ENCODE results near the gene RPS6KA1. TPM values are rescaled to one million over a fixed set of nuclear protein-coding genes. Genes with fewer than 3 reads are reported as not detected.
"Not testable (repeated sequence)": the region's sequence is repeated elsewhere in the genome, so short reads cannot be mapped to it uniquely, and the experiment has no call there.

Gene RPS6KA1
- polyA plus RNA-seq (ENCODE audit: low read depth in 6 of 6): 100 to 1,000 TPM; 111 to 146 (median 126) TPM

DNA sequence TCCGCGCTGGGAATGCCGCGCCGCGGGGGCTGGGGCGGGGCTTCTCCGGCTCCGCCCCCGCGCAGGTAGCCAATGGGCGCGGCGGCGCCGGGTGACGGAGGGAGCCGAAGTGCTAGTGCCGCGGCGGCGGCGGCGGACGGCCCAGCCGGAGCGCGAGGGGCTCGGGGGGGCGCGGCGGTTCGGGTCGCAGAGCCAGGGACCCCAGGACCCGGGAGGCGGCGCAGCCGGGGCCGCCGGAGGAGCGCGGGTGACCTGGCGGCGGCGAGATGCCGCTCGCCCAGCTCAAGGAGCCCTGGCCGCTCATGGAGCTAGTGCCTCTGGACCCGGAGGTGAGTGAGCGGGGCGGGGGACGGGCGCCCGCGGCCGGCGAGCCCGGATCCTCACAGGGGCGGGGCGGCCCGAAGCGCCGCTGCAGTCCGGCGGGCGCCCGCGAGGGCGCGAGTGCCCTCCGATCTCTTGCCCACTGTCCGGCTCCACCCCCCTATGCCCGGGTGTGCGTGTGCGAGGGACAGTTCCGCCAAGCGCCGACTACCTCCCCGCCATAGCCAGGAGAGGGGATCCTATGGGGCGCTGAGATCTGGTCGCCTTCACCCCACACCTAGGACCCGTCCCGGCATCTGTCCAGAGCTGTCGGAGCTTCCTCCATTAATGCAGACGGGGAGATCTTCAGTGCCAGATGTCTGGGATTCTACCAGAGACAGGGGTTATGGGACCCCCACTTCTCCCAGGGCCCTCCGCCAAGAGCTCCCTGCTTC is at the start of gene RPS6KA1:
Gene RPS6KA1, plus strand, starts transcription at position 107 of the 755 bp plus-strand sequence. Its CDS starts 160 bp downstream, at position 267.
- H3K27me3 Mint-ChIP-seq: peaks cover 0 to 3% (median 2%) of the 10 kb centered on the region in 3 donors
- H3K9me3 Mint-ChIP-seq: no peaks in the 10 kb centered on the region
- peak within 1 kb of the TSS; percentile 89 to 98 (median 93) for H3K4me3 Mint-ChIP-seq
- ATAC-seq (ENCODE audit: low read depth in 2 of 2): peak; percentile 89 to 93
- H3K4me1 Mint-ChIP-seq: peaks cover 25 to 40% (median 29%) of the 10 kb centered on the region in 3 donors
- DNase-seq: peak; percentile 66
- H3K27ac Mint-ChIP-seq: peak within 1 kb of the TSS; percentile 67 to 99 (median 87)
- no peaks in the 10 kb centered on the region for H3K36me3 Mint-ChIP-seq

DNA sequence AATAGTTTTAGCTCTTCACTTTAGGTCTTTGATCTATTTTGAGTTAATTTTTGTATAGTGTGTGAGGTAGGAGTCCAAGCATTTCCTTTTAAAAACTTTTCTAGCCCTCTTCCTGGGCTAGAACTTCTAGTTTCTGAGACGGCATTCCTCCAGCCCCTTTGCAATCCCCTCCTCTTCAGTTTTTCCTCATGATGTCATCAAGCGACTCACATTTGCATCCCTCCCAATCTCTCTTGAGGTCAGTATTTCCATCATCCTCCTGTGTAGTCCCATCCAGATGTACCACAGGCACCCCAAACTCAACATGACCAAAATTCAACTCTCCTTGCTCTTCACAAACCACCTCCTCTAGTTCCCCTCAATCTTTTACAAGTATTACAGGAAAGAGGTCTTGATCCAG is 46.6 kb upstream of the RPS6KA1 start:
- DNase-seq (no peak), ATAC-seq (ENCODE audit: low read depth in 2 of 2) (no peak)
- H3K9me3 Mint-ChIP-seq: no peaks in the 10 kb centered on the region
- no peak overlapping the region for H3K4me3 Mint-ChIP-seq
- peaks cover 0 to 24% (median 11%) of the 10 kb centered on the region in 3 donors for H3K4me1 Mint-ChIP-seq
- no peaks in the 10 kb centered on the region for H3K27me3 Mint-ChIP-seq
- no peaks in the 10 kb centered on the region for H3K36me3 Mint-ChIP-seq
- peak overlapping the region in 4 of 6 donors; percentile 8 to 79 (median 64) for H3K27ac Mint-ChIP-seq

- Mint-ChIP-seq H3K36me3 (no peaks in the 10 kb centered on the region), H3K27ac (peak overlapping the region in 3 of 6 donors; percentile 72 to 90 (median 84)), H3K27me3 (no peaks in the 10 kb centered on the region), H3K4me1 (peaks cover 0 to 15% (median 7%) of the 10 kb centered on the region in 3 donors), H3K9me3 (no peaks in the 10 kb centered on the region), H3K4me3 (no peak overlapping the region)
- ATAC-seq (ENCODE audit: low read depth in 2 of 2): no peak
- DNase-seq: no peak
These were observed 45.6 kb upstream of the RPS6KA1 start for GRCh38 chr1:26483980-26484379.

GRCh38 chr1:26490155-26490554 is 39.4 kb upstream of the RPS6KA1 start:
- Mint-ChIP-seq H3K27me3 (no peaks in the 10 kb centered on the region), H3K4me3 (no peak overlapping the region), H3K27ac (no peak overlapping the region), H3K4me1 (peaks cover 0 to under 1% (median 0%) of the 10 kb centered on the region in 3 donors), H3K9me3 (no peaks in the 10 kb centered on the region), H3K36me3 (no peaks in the 10 kb centered on the region)
- ATAC-seq (ENCODE audit: low read depth in 2 of 2) (no peak), DNase-seq (no peak)

DNA sequence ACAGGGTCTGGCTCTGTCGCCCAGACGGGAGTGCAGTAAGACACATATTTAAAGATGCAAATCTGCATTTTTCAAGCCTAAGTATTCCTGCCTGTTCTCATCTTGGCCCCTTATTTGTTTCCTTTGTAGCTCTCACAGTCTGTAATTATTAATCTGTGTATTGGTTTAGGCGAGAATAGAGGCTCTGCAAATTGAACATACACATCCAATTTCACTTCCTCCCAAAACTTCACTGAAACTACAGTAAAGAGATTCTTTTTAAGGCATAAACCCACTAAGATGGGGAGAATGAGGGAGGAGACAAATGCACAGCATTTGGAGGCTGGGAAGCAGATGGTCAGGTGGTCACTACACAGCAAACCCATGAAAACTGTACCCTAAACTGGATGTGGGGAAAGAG is 36.3 kb upstream of the RPS6KA1 start:
- ATAC-seq (ENCODE audit: low read depth in 2 of 2) (no peak), DNase-seq (no peak)
- Mint-ChIP-seq H3K27ac (no peak overlapping the region), H3K27me3 (no peaks in the 10 kb centered on the region), H3K4me1 (peaks cover 0 to 3% (median 0%) of the 10 kb centered on the region in 3 donors), H3K4me3 (no peak overlapping the region), H3K9me3 (no peaks in the 10 kb centered on the region), H3K36me3 (no peaks in the 10 kb centered on the region)

DNA sequence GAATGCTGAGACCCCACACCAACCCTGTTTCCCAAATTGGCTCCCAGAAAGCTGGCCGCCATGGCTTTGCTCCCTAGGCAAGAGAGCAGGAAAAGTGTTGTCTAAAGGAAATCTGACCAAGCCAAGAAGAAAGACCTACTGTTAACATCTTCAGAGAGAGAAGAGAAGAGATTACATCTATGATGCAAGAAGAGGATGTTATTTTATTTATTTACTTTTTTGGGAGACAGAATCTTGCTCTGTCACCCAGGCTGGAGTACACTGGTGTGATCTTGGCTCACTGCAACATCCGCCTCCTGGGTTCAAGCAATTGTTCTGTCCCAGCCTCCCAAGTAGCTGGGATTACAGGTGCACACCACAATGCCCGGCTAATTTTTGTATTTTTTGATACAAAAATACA is 35.6 kb upstream of the RPS6KA1 start:
- no peak overlapping the region for H3K27ac Mint-ChIP-seq

GRCh38 chr1:26496861-26497260 is 32.7 kb upstream of the RPS6KA1 start:
- Mint-ChIP-seq H3K4me1 (peaks cover 7 to 11% (median 11%) of the 10 kb centered on the region in 3 donors), H3K36me3 (no peaks in the 10 kb centered on the region), H3K27me3 (no peaks in the 10 kb centered on the region), H3K4me3 (no peak overlapping the region), H3K27ac (peak overlapping the region in 1 of 6 donors; percentile 75), H3K9me3 (no peaks in the 10 kb centered on the region)
- no peak for ATAC-seq (ENCODE audit: low read depth in 2 of 2)
- no peak for DNase-seq

More for the DNA sequence above, 35.6 kb upstream of the RPS6KA1 start:
- Mint-ChIP-seq H3K9me3 (no peaks in the 10 kb centered on the region), H3K27me3 (no peaks in the 10 kb centered on the region), H3K36me3 (no peaks in the 10 kb centered on the region), H3K4me3 (no peak overlapping the region), H3K4me1 (peaks cover 2 to 4% (median 2%) of the 10 kb centered on the region in 3 donors)
- no peak for DNase-seq
- no peak for ATAC-seq (ENCODE audit: low read depth in 2 of 2)

DNA sequence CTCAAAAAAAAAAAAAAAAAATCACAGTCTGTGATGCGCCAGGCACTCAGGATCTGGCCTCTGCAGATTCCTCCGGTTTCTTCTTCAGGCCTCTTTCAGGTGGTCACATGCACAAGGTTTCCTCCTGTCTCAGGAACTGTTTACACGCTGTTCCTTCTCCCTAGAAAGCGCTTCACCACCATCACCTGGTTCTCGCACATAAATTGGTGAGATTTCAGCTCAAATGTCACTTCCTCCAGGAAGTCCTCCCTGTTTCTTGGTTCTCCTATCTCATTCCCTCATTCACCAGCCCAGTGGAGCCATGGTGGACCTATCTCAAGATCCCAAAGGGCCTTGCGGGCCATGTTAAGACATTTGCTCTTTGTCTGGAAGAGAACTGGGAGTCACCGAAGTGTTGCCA is 30.7 kb upstream of the RPS6KA1 start:
- H3K4me3 Mint-ChIP-seq: peak overlapping the region in 5 of 8 donors; percentile 6 to 53 (median 14)
- no peaks in the 10 kb centered on the region for H3K9me3 Mint-ChIP-seq
- ATAC-seq (ENCODE audit: low read depth in 2 of 2) (no peak), DNase-seq (no peak)
- no peaks in the 10 kb centered on the region for H3K36me3 Mint-ChIP-seq
- no peaks in the 10 kb centered on the region for H3K27me3 Mint-ChIP-seq
- H3K27ac Mint-ChIP-seq: peak overlapping the region in 5 of 6 donors; percentile 25 to 86 (median 54)
- peaks cover 7 to 13% (median 12%) of the 10 kb centered on the region in 3 donors for H3K4me1 Mint-ChIP-seq

GRCh38 chr1:26500488-26501175 is 28.9 kb upstream of the RPS6KA1 start:
- ATAC-seq (ENCODE audit: low read depth in 2 of 2): peak; percentile 76
- peak; percentile 92 for DNase-seq
- Mint-ChIP-seq H3K4me1 (peaks cover 7 to 13% (median 12%) of the 10 kb centered on the region in 3 donors), H3K27me3 (no peaks in the 10 kb centered on the region), H3K27ac (peak overlapping the region; percentile 94 to 99 (median 98)), H3K36me3 (no peaks in the 10 kb centered on the region), H3K4me3 (peak overlapping the region; percentile 82 to 94 (median 89)), H3K9me3 (no peaks in the 10 kb centered on the region)

GRCh38 chr1:26510711-26511110 is 18.9 kb upstream of the RPS6KA1 start:
- H3K27ac Mint-ChIP-seq; H3K27me3 Mint-ChIP-seq; DNase-seq; H3K36me3 Mint-ChIP-seq; H3K4me3 Mint-ChIP-seq; H3K9me3 Mint-ChIP-seq; ATAC-seq (ENCODE audit: low read depth in 2 of 2); H3K4me1 Mint-ChIP-seq: not testable (repeated sequence)

GRCh38 chr1:26515836-26516235 is 13.7 kb upstream of the RPS6KA1 start:
- not testable (repeated sequence) for H3K27me3 Mint-ChIP-seq; DNase-seq; ATAC-seq (ENCODE audit: low read depth in 2 of 2); H3K36me3 Mint-ChIP-seq; H3K4me1 Mint-ChIP-seq; H3K27ac Mint-ChIP-seq; H3K9me3 Mint-ChIP-seq
- peak overlapping the region in 1 of 8 donors; percentile 44 for H3K4me3 Mint-ChIP-seq

- Mint-ChIP-seq H3K9me3 (peaks cover 0 to 2% (median 0%) of the 10 kb centered on the region in 7 donors), H3K4me3 (no peak overlapping the region), H3K27me3 (peaks cover 0 to 7% (median 0%) of the 10 kb centered on the region in 3 donors), H3K27ac (peak overlapping the region in 1 of 6 donors; percentile 21), H3K36me3 (no peaks in the 10 kb centered on the region), H3K4me1 (no peaks in the 10 kb centered on the region)
- ATAC-seq (ENCODE audit: low read depth in 2 of 2) (no peak), DNase-seq (no peak)
These were observed 12.4 kb upstream of the RPS6KA1 start for GRCh38 chr1:26516987-26517765.

DNA sequence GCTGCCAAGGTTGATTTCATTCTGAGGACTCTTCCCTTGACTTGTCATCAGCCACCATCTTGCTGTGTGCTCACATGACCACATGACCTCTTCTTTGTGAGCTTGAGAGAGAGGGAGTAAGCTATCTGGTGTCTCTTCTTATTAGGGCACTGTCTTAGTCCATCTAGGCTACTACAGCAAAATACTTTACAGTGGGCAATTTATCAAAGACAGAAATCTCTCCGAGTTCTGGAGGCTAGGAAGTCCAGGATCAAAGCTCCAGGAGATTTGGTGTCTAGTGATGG is 11.9 kb upstream of the RPS6KA1 start:
- no peak overlapping the region for H3K27ac Mint-ChIP-seq
- H3K4me3 Mint-ChIP-seq: no peak overlapping the region
- DNase-seq (no peak), ATAC-seq (ENCODE audit: low read depth in 2 of 2) (no peak)
- H3K36me3 Mint-ChIP-seq: no peaks in the 10 kb centered on the region
- H3K9me3 Mint-ChIP-seq: peaks cover 0 to 2% (median 0%) of the 10 kb centered on the region in 7 donors
- H3K27me3 Mint-ChIP-seq: peaks cover 0 to 7% (median 0%) of the 10 kb centered on the region in 3 donors
- H3K4me1 Mint-ChIP-seq: no peaks in the 10 kb centered on the region
